MCF 10A (cell line): ENCODE results near the gene LRSAM1. TPM values are rescaled to one million over a fixed set of nuclear protein-coding genes. Genes with fewer than 3 reads are reported as not detected.
A peak's percentile ranks its signal among the peaks of the same experiment; 100 is the strongest.

ENCODE experiments used
- BruUV-seq: library from RNA; stranded (reverse); fragments of 400-500 nt; replicated peaks from 2 replicates; lab custom pipeline; 2021; lab: Mats Ljungman, UMichigan
- CTCF ChIA-PET: fragments of 300-600 bp; sonication (Branson Sonifier 250); formaldehyde crosslinking; extraction: SDS; loops from one replicate; lab custom pipeline; 2021; ENCODE audit warnings: antibody characterized with exemption, inconsistent platforms; lab: Yijun Ruan, JAX
- POLR2A ChIA-PET: fragments of 300-600, 350-650 bp; sonication (Branson Sonifier 250); formaldehyde crosslinking; extraction: SDS; loops from one replicate; lab custom pipeline; 2020; ENCODE audit warnings: antibody characterized with exemption, inconsistent platforms; lab: Yijun Ruan, JAX
- DNase-seq: peaks from one replicate; pipeline ENCODE4 v3.0.0-alpha.2; 2018; ENCODE audit not compliant: unreplicated experiment
- H3K27ac Mint-ChIP-seq: one replicate; pipeline ENCODE4 v1.8.0; 2022; ENCODE audit warnings: mild to moderate bottlenecking, low read depth, mixed read lengths; ENCODE audit not compliant: unreplicated experiment
- H3K27me3 Mint-ChIP-seq: one replicate; pipeline ENCODE4 v1.8.0; 2022; ENCODE audit warnings: mixed read lengths; ENCODE audit not compliant: insufficient read depth, unreplicated experiment
- H3K36me3 Mint-ChIP-seq: one replicate; pipeline ENCODE4 v1.8.0; 2022; ENCODE audit warnings: mild to moderate bottlenecking, moderate library complexity, mixed read lengths; ENCODE audit not compliant: insufficient read depth, unreplicated experiment
- H3K4me1 Mint-ChIP-seq: one replicate; pipeline ENCODE4 v1.8.0; 2022; ENCODE audit warnings: mixed read lengths; ENCODE audit not compliant: insufficient read depth, unreplicated experiment
- H3K4me3 Mint-ChIP-seq: one replicate; pipeline ENCODE4 v1.8.0; 2022; ENCODE audit warnings: mild to moderate bottlenecking, moderate library complexity, mixed read lengths; ENCODE audit not compliant: unreplicated experiment
- H3K9me3 Mint-ChIP-seq: one replicate; pipeline ENCODE4 v1.8.0; 2022; ENCODE audit warnings: mixed read lengths; ENCODE audit not compliant: unreplicated experiment
- CTCF ChIP-seq: fragments of 200-600 bp; IDR thresholded peaks from one replicate; pipeline ENCODE4 v1.8.0; 2022; ENCODE audit warnings: antibody characterized with exemption, mild to moderate bottlenecking; ENCODE audit not compliant: unreplicated experiment
- intact Hi-C: fragments of 100-400 bp; cut with micrococcal nuclease; formaldehyde crosslinking; loops from 2 replicates; pipeline ENCODE4 v1.14.1; 2022
- total RNA-seq: library from RNA; stranded (reverse); gene quantifications from 2 replicates; pipeline ENCODE4 v1.2.3, GENCODE V29; 2022

The LRSAM1 gene
- total RNA-seq, 1 experiment from 2014 or later, result 23.5 TPM

- TF ChIP-seq CTCF, result peak; percentile 64
- peaks cover 99% of the 10 kb centered on the region for H3K36me3 Mint-ChIP-seq
- no peaks in the 10 kb centered on the region for H3K9me3 Mint-ChIP-seq
- no peak overlapping the region for H3K27ac Mint-ChIP-seq
- CTCF ChIA-PET, result interaction anchor here (0.6 kb wide), 1 partner anchor 668 kb away, joined by 3 read pairs; the partner anchor contains the start of gene CIZ1
- H3K4me1 Mint-ChIP-seq, result peaks cover 29% of the 10 kb centered on the region
- no TSS peak for BruUV-seq
- no peak for DNase-seq
- POLR2A ChIA-PET, result interaction anchor here (1.0 kb wide), 1 partner anchor 72 kb away, joined by 3 read pairs; the partner anchor contains the start of genes LRSAM1 and RPL12
- no peak overlapping the region for H3K4me3 Mint-ChIP-seq
- H3K27me3 Mint-ChIP-seq, result no peaks in the 10 kb centered on the region
- intact Hi-C loops, result loop anchor here (2.0 kb wide), 1 partner anchor 33 kb away; no protein-coding TSS in a partner anchor
Measured at GRCh38 chr9:127523312-127523851, 72.1 kb downstream of the LRSAM1 start.

GRCh38 chr9:127524373-127524772, 73.1 kb downstream of the LRSAM1 start:
- H3K4me1 Mint-ChIP-seq, result peaks cover 29% of the 10 kb centered on the region
- intact Hi-C loops, result no loop called here

GRCh38 chr9:127525401-127526188, 74.3 kb downstream of the LRSAM1 start:
- Mint-ChIP-seq H3K27ac (peak overlapping the region; percentile 31), H3K9me3 (no peaks in the 10 kb centered on the region), H3K36me3 (peaks cover 99% of the 10 kb centered on the region), H3K4me3 (no peak overlapping the region), H3K27me3 (no peaks in the 10 kb centered on the region), H3K4me1 (peaks cover 24% of the 10 kb centered on the region)
- TF ChIP-seq CTCF, result peak; percentile 44
- DNase-seq, result no peak
- TSS peak; percentile 5 for BruUV-seq
- CTCF ChIA-PET, result interaction anchor here (0.6 to 2.5 kb wide), 18 partner anchors 8 to 1844 kb away, joined by 3 to 14 read pairs (median 4); partner anchors contain the start of gene TOR2A
- POLR2A ChIA-PET, result interaction anchor here (0.9 to 1.4 kb wide), 6 partner anchors 9 to 102 kb away, joined by 3 to 5 read pairs (median 4); partner anchors contain the start of gene ZNF79
- intact Hi-C loops, result no loop called here

More at GRCh38 chr9:127524373-127524772, 73.1 kb downstream of the LRSAM1 start:
- DNase-seq, result no peak
- BruUV-seq, result no TSS peak
- H3K27me3 Mint-ChIP-seq, result no peaks in the 10 kb centered on the region
- H3K4me3 Mint-ChIP-seq, result no peak overlapping the region
- H3K9me3 Mint-ChIP-seq, result no peaks in the 10 kb centered on the region
- ChIA-PET CTCF (interaction anchor here (1.2 to 1.8 kb wide), 2 partner anchors 9 to 58 kb away, joined by 3 to 7 read pairs; no protein-coding TSS in a partner anchor), POLR2A (interaction anchor here (1.4 kb wide), 1 partner anchor 62 kb away, joined by 3 read pairs; no protein-coding TSS in a partner anchor)
- no peak for TF ChIP-seq CTCF
- peak overlapping the region; percentile 31 for H3K27ac Mint-ChIP-seq
- H3K36me3 Mint-ChIP-seq, result peaks cover 100% of the 10 kb centered on the region
